WTC11 (cell line): ENCODE data around the gene PLXDC2. TPM values are rescaled to one million over a fixed set of nuclear protein-coding genes. Genes with fewer than 3 reads are reported as not detected.

Source experiments
- ATAC-seq: fragments of 200-7000 bp; cut with Tn5 transposase; 2 replicates; pipeline ENCODE4 v1.10.0; 2021; ENCODE audit warnings: mild to moderate bottlenecking, moderate library complexity
- CTCF ChIA-PET: fragments of 300-600 bp; sonication (Branson Sonifier 250); formaldehyde crosslinking; loops from one replicate; lab custom pipeline; 2021; ENCODE audit warnings: antibody characterized with exemption; lab: Charles Lee
- POLR2A ChIA-PET: fragments of 350-600 bp; sonication (Branson Sonifier 250); formaldehyde crosslinking; loops from one replicate; lab custom pipeline; 2021; ENCODE audit warnings: antibody characterized with exemption; lab: Charles Lee
- DNase-seq: peaks from one replicate; pipeline ENCODE4 v3.0.0; 2021; ENCODE audit warnings: low spot score
- H3K27ac Mint-ChIP-seq: 2 replicates; pipeline ENCODE4 v1.8.0; 2021; ENCODE audit warnings: mixed read lengths
- H3K27me3 Mint-ChIP-seq: 2 replicates; pipeline ENCODE4 v1.8.0; 2021; ENCODE audit warnings: low read depth, mild to moderate bottlenecking, moderate library complexity, mixed read lengths
- H3K36me3 Mint-ChIP-seq: 2 replicates; pipeline ENCODE4 v1.8.0; 2021; ENCODE audit warnings: mixed read lengths
- H3K4me1 Mint-ChIP-seq: 2 replicates; pipeline ENCODE4 v1.8.0; 2022; ENCODE audit warnings: mixed read lengths
- H3K4me3 Mint-ChIP-seq: 2 replicates; pipeline ENCODE4 v1.8.0; 2021; ENCODE audit warnings: mild to moderate bottlenecking, moderate library complexity, mixed read lengths
- H3K9me3 Mint-ChIP-seq: 2 replicates; pipeline ENCODE4 v1.8.0; 2021; ENCODE audit warnings: mixed read lengths
- AR ChIP-seq: fragments of 250-450 bp; sonication (Bioruptor Pico); IDR thresholded peaks from 2 replicates; pipeline ENCODE4 v1.9.0; 2021; ENCODE audit warnings: mild to moderate bottlenecking
- ARID4B ChIP-seq: sonication (generic); formaldehyde crosslinking; IDR thresholded peaks from 2 replicates; pipeline ENCODE4 v1.8.0; 2023; ENCODE audit warnings: missing genetic modification reagents, mild to moderate bottlenecking, borderline replicate concordance
- ATF3 ChIP-seq: sonication (generic); formaldehyde crosslinking; conservative IDR thresholded peaks from 2 replicates; pipeline ENCODE4 v1.8.1; 2022; ENCODE audit warnings: mild to moderate bottlenecking, missing genetic modification reagents
- CBFB ChIP-seq: sonication (generic); formaldehyde crosslinking; IDR thresholded peaks from 2 replicates; pipeline ENCODE4 v1.8.1; 2022; ENCODE audit warnings: mild to moderate bottlenecking, low read depth, missing genetic modification reagents
- CDX4 ChIP-seq: fragments of 250-450 bp; sonication (Bioruptor Pico); IDR thresholded peaks from 2 replicates; pipeline ENCODE4 v1.9.0; 2021; ENCODE audit warnings: moderate library complexity, mild to moderate bottlenecking, inconsistent platforms, borderline replicate concordance
- E2F4 ChIP-seq: sonication (generic); formaldehyde crosslinking; IDR thresholded peaks from 2 replicates; pipeline ENCODE4 v1.8.1; 2022; ENCODE audit warnings: low read depth, mild to moderate bottlenecking, moderate library complexity, missing genetic modification reagents, borderline replicate concordance
- FOXJ3 ChIP-seq: sonication (generic); formaldehyde crosslinking; IDR thresholded peaks from 2 replicates; pipeline ENCODE4 v1.9.0; 2021; ENCODE audit warnings: missing genetic modification reagents, mild to moderate bottlenecking, borderline replicate concordance
- GTF2I ChIP-seq: fragments of 250-450 bp; sonication (Bioruptor Pico); conservative IDR thresholded peaks from 2 replicates; pipeline ENCODE4 v1.4.0; 2021; ENCODE audit warnings: mild to moderate bottlenecking
- MAX ChIP-seq: sonication (generic); formaldehyde crosslinking; IDR thresholded peaks from 2 replicates; pipeline ENCODE4 v1.8.0; 2022; ENCODE audit warnings: mild to moderate bottlenecking, missing genetic modification reagents
- NFE2L1 ChIP-seq: sonication (generic); formaldehyde crosslinking; IDR thresholded peaks from 2 replicates; pipeline ENCODE4 v1.8.1; 2023; ENCODE audit warnings: missing genetic modification reagents
- NR2C2 ChIP-seq: sonication (generic); formaldehyde crosslinking; IDR thresholded peaks from 2 replicates; pipeline ENCODE4 v1.8.0; 2022; ENCODE audit warnings: mild to moderate bottlenecking, missing genetic modification reagents
- NR3C1 ChIP-seq: sonication (generic); formaldehyde crosslinking; conservative IDR thresholded peaks from 2 replicates; pipeline ENCODE4 v1.8.1; 2023; ENCODE audit warnings: low read depth, mild to moderate bottlenecking, missing genetic modification reagents
- OVOL2 ChIP-seq: fragments of 250-450 bp; sonication (Bioruptor Pico); IDR thresholded peaks from 2 replicates; pipeline ENCODE4 v1.9.0; 2021; ENCODE audit warnings: mild to moderate bottlenecking, borderline replicate concordance
- ZMAT4 ChIP-seq: fragments of 250-450 bp; sonication (Bioruptor Pico); IDR thresholded peaks from 2 replicates; pipeline ENCODE4 v1.9.0; 2021; ENCODE audit warnings: mild to moderate bottlenecking
- ZNF121 ChIP-seq: sonication (generic); formaldehyde crosslinking; IDR thresholded peaks from 2 replicates; pipeline ENCODE4 v1.8.0; 2023; ENCODE audit warnings: missing genetic modification reagents
- ZNF263 ChIP-seq: sonication (generic); formaldehyde crosslinking; IDR thresholded peaks from 2 replicates; pipeline ENCODE4 v1.8.1; 2022; ENCODE audit warnings: low read depth, mild to moderate bottlenecking, moderate library complexity, missing genetic modification reagents
- ZNF423 ChIP-seq: fragments of 250-450 bp; sonication (Bioruptor Pico); IDR thresholded peaks from 2 replicates; pipeline ENCODE4 v2.1.2; 2022; ENCODE audit warnings: mild to moderate bottlenecking, moderate library complexity
- ZNF425 ChIP-seq: fragments of 250-450 bp; sonication (Bioruptor Pico); conservative IDR thresholded peaks from 2 replicates; pipeline ENCODE4 v1.9.0; 2021; ENCODE audit warnings: mild to moderate bottlenecking
- ZNF512 ChIP-seq: sonication (generic); formaldehyde crosslinking; IDR thresholded peaks from 2 replicates; pipeline ENCODE4 v1.8.1; 2022; ENCODE audit warnings: missing genetic modification reagents, borderline replicate concordance
- total RNA-seq: library from RNA; stranded (reverse); gene quantifications from 3 replicates; pipeline ENCODE4 v1.2.3, GENCODE V29; 2021

The PLXDC2 gene
- total RNA-seq, 1 experiment from 2014 or later, result 31.7 TPM

GRCh38 chr10:20065814-20066213 lies 249.6 kb downstream of the PLXDC2 start (continued):
- TF ChIP-seq ZNF423 (CRISPR knock-in tag), result no peak
- no peak for TF ChIP-seq ZNF263

GRCh38 chr10:20073167-20073566 lies 256.9 kb downstream of the PLXDC2 start:
- H3K27ac Mint-ChIP-seq, result no peak overlapping the region
- POLR2A ChIA-PET, result no interaction called here
- no peak for DNase-seq
- H3K4me3 Mint-ChIP-seq, result no peak overlapping the region
- peaks cover 5% of the 10 kb centered on the region for H3K4me1 Mint-ChIP-seq
- no peaks in the 10 kb centered on the region for H3K27me3 Mint-ChIP-seq
- no peak for ATAC-seq
- CTCF ChIA-PET, result no interaction called here
- peaks cover 20% of the 10 kb centered on the region for H3K9me3 Mint-ChIP-seq
- peaks cover 31% of the 10 kb centered on the region for H3K36me3 Mint-ChIP-seq
- no peak for TF ChIP-seq OVOL2 (CRISPR knock-in tag)
- TF ChIP-seq ARID4B (CRISPR knock-in tag), result no peak
- TF ChIP-seq GTF2I (CRISPR knock-in tag), result no peak
- no peak for TF ChIP-seq ATF3 (CRISPR knock-in tag)
- no peak for TF ChIP-seq ZMAT4 (CRISPR knock-in tag)
- no peak for TF ChIP-seq CDX4 (CRISPR knock-in tag)
- no peak for TF ChIP-seq ZNF512 (CRISPR knock-in tag)
- no peak for TF ChIP-seq NR2C2 (CRISPR knock-in tag)
- TF ChIP-seq ZNF121, result no peak
- no peak for TF ChIP-seq ZNF425
- TF ChIP-seq NFE2L1 (CRISPR knock-in tag), result no peak
- TF ChIP-seq E2F4 (CRISPR knock-in tag), result no peak
- no peak for TF ChIP-seq FOXJ3 (CRISPR knock-in tag)
- TF ChIP-seq MAX, result no peak
- no peak for TF ChIP-seq NR3C1
- no peak for TF ChIP-seq CBFB (CRISPR knock-in tag)
- no peak for TF ChIP-seq AR
